A549 (cell line): Measurements from ENCODE around the gene DYNLT2.

Source experiments
- CHD2 ChIP-seq: fragments of 150-350 bp; IDR thresholded peaks from 2 replicates; pipeline ENCODE4 v1.6.1; 2014; ENCODE audit warnings: low read length; ENCODE audit not compliant: partially characterized antibody
- JUN ChIP-seq, 2 experiments: fragments of >200 bp; sonication (Bioruptor Twin); formaldehyde crosslinking; IDR thresholded peaks; 2 replicates in 1 of 2; 3 replicates in 1 of 2; pipeline ENCODE4 v1.6.1; 2016 to 2017
- NFE2L2 ChIP-seq: fragments of 150-350 bp; conservative IDR thresholded peaks from 2 replicates; pipeline ENCODE4 v1.6.1; 2014; ENCODE audit warnings: low read length
- POLR2A ChIP-seq: IDR thresholded peaks from 2 replicates; pipeline ENCODE4 v1.6.1; 2012; ENCODE audit warnings: mild to moderate bottlenecking, low read length
- RAD21 ChIP-seq, 2 experiments: fragments of >200 bp in 1 of 2; sonication (Bioruptor Twin) in 1 of 2; formaldehyde crosslinking in 1 of 2; IDR thresholded peaks in 1 of 2; conservative IDR thresholded peaks in 1 of 2; 2 replicates in 1 of 2; 3 replicates in 1 of 2; pipeline ENCODE4 v1.6.1; 2012 to 2018; ENCODE audit warnings: inconsistent platforms in 1 of 2
- REST ChIP-seq: fragments of 200-600 bp; sonication (generic); IDR thresholded peaks from 2 replicates; pipeline ENCODE4 v1.6.1; 2016; ENCODE audit warnings: antibody characterized with exemption, mild to moderate bottlenecking, moderate library complexity
- TF ChIP-seq, protein P1 (sequence below): fragments of >200 bp; sonication (Bioruptor Twin); formaldehyde crosslinking; IDR thresholded peaks from 3 replicates; pipeline ENCODE4 v1.5.1; 2016

- TF ChIP-seq NFE2L2 (no peak), REST (no peak), POLR2A (no peak), RAD21 (conservative IDR thresholded peaks at IDR 0.05 in 1 of 2, IDR thresholded peaks at IDR 0.05 in 1 of 2) (no peak), CHD2 (no peak), JUN (IDR thresholded peaks at IDR 0.05) (no peak)
- TF ChIP-seq, protein P1, sequence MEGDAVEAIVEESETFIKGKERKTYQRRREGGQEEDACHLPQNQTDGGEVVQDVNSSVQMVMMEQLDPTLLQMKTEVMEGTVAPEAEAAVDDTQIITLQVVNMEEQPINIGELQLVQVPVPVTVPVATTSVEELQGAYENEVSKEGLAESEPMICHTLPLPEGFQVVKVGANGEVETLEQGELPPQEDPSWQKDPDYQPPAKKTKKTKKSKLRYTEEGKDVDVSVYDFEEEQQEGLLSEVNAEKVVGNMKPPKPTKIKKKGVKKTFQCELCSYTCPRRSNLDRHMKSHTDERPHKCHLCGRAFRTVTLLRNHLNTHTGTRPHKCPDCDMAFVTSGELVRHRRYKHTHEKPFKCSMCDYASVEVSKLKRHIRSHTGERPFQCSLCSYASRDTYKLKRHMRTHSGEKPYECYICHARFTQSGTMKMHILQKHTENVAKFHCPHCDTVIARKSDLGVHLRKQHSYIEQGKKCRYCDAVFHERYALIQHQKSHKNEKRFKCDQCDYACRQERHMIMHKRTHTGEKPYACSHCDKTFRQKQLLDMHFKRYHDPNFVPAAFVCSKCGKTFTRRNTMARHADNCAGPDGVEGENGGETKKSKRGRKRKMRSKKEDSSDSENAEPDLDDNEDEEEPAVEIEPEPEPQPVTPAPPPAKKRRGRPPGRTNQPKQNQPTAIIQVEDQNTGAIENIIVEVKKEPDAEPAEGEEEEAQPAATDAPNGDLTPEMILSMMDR: no peak
Observed at GRCh38 chr6:169788809-169789145, 37.4 kb upstream of the DYNLT2 start.
